Epithelial cell of proximal tubule (primary cell): Measurements from ENCODE around the gene DDX39A. TPM values are rescaled to one million over a fixed set of nuclear protein-coding genes. Genes with fewer than 3 reads are reported as not detected.
"Not testable (repeated sequence)": the region's sequence is repeated elsewhere in the genome, so short reads cannot be mapped to it uniquely, and the experiment has no call there.

Experiments used
- DNase-seq: peaks from one replicate; pipeline ENCODE4 v3.0.0-alpha.2; 2011; ENCODE audit warnings: low read depth
- H3K4me3 ChIP-seq: 2 replicates; pipeline ENCODE4 v1.5.1; 2011; ENCODE audit warnings: low read depth, mild to moderate bottlenecking, low read length
- total RNA-seq: library from RNA; depleted of rRNA; stranded (reverse); fragments of >200 nt; gene quantifications from 2 replicates; pipeline ENCODE4 v1.2.3, GENCODE V29; 2015
- TF ChIP-seq, protein P1 (sequence below): conservative IDR thresholded peaks from 2 replicates; pipeline ENCODE4 v1.5.1; 2012; ENCODE audit warnings: low read depth, mild to moderate bottlenecking, low read length

The DDX39A gene
- total RNA-seq, 1 donor from 2014 or later: 113 TPM

DNA sequence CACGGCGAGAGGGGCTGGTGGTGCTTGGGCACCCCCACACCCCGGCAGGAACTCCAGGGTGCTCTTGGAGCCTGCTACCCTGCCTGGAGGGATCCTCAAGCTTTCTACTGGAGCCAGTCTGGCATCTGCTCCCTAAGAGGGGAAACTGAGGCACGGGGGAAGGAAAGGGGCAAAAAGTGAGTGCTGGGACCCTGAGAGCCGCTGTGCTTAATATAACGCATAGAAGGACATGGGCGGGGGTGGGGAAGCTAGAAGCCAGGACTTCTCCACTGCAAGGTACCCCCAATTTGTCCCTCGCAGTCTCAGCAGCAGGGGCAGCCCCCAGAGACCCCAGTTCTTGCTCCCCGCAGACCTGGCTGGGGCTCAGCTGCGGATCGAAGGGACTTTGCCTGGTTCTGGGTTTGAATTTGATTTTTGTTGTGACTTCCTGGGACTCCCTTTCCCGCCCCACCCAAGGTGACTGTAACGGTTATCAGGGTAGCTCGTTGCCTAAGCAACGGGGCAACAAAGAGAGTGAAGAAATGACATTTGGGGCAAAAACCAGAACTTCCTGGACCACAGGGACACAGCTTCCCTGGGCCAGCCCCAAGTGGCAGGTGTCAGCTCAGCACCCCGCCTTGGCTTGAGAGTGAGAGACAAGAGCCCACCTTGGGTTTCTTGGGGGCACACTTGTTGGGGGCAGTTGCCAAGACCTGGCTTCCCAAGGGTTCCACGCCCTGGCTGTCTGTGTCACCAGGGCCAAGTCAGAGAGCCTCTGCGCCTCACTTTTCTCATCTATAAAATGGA, 37.3 kb downstream of the DDX39A start:
- DNase-seq: no peak
- TF ChIP-seq, protein P1, sequence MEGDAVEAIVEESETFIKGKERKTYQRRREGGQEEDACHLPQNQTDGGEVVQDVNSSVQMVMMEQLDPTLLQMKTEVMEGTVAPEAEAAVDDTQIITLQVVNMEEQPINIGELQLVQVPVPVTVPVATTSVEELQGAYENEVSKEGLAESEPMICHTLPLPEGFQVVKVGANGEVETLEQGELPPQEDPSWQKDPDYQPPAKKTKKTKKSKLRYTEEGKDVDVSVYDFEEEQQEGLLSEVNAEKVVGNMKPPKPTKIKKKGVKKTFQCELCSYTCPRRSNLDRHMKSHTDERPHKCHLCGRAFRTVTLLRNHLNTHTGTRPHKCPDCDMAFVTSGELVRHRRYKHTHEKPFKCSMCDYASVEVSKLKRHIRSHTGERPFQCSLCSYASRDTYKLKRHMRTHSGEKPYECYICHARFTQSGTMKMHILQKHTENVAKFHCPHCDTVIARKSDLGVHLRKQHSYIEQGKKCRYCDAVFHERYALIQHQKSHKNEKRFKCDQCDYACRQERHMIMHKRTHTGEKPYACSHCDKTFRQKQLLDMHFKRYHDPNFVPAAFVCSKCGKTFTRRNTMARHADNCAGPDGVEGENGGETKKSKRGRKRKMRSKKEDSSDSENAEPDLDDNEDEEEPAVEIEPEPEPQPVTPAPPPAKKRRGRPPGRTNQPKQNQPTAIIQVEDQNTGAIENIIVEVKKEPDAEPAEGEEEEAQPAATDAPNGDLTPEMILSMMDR: no peak
- peak overlapping the region; percentile 81 for H3K4me3 ChIP-seq

DNA sequence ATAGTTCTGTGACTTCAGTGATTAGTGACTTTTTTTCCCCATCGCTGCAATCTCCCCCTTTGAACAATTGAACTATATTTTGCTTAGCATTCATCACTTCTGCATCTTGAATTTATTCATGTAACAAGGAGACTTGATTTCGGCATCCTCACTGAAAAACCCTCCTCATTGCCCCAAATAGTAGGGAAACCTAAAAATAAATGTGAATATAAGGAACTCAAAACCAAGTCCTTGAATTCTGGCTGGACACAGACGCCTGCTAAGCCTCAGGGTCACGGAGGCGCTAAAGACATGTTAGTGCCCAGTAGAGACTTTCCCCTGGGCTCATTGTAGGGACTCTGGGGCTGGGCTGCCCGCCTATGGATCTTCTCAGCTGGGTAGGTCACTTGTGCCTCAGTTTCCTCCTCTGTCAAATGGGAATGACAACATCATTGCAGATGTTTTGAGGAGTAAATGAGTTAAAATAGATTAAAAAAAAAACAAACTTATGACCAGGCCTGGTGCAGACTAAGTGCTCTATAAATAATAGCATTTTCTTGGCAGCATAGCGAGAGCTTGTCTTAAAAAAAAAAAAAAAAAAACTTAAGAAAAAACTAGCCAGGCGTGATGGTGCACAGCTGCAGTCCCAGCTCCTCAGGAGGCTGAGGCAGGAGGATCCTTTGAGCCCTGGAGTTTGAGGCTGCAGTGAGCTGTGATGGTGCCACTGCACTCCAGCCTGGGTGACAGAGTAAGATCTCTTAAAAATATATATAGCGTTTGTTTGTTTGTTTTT, 39.7 kb downstream of the DDX39A start:
- DNase-seq: no peak
- no peak overlapping the region for H3K4me3 ChIP-seq
- TF ChIP-seq, protein P1: no peak

DNA sequence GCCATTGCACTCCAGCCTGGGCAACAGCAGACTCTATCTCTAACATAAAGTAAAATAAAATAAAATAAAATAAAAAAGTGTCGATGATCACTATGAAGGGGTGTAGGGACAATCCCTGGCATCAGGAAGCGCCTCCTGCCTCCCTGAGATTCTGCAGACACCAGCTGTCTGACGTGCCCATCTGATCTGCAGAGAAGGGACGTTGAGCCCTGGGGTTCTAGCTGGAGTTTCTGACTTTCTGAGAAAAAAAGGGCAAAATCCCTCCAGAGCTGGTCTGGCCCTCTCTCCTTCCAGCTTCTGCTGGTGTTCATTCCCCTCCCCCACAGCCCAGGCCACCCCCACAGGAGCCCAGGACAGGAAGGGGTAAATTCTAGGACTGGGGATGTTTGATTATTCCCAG, 40.3 kb downstream of the DDX39A start:
- no peak overlapping the region for H3K4me3 ChIP-seq
- TF ChIP-seq, protein P1: no peak
- DNase-seq: no peak

DNA sequence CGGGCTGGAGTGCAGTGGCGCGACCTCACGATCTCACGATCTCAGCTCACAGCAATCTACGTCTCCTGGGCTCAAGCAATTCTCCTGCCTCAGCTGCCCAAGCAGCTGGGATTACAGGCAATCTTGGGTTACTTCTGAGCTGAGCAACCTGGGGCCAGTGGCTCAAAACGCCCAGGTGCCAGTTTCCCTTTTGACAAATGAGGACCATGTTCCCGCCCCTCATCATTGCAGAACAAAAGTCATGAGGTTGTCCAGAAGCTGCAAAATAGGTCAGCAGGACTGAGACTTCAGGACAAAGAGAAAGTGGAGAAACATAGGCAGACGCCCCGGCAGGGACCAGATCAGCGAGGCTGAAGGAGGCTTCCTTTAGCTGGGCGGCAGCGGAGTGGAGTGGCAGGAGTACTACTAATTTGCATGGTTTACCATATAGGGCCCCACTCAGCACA, 41.2 kb downstream of the DDX39A start:
- no peak overlapping the region for H3K4me3 ChIP-seq
- DNase-seq: no peak
- TF ChIP-seq, protein P1: no peak

DNA sequence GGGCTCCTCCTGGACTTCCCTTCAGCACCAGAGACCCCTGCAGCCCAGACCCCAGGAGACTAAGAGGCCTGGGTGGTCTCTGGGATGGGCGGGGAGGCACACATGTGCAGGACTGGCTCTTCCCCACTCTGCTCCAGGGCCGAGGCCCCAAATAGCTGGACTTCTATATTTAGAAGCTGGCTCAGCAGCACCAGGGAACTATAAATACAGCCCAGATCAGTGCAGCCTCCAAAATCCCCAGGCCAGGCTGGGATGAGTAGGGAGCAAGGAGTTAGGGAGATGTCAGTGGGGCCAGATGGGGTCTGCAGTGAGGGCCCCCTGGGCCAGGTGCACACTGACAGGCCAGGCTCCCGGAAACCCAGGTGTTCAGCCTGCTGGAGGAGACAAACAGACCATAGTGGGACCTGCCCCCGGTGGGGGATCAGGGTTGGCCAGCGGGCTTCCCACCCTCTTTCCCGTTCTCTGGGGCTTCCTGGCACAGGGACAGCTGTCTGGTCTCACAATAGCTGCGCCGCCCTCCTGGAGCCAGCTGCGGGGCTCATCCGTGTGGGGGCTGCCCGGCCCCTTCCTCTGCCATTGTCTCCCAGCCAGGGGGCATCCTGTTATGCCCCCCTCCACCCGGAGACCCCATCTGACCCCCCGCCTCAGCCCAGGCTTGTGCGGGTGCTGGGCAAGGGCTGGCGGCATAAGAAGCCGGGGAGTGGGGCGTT, 43.4 kb downstream of the DDX39A start:
- H3K4me3 ChIP-seq: no peak overlapping the region
- TF ChIP-seq, protein P1: no peak
- DNase-seq: no peak

DNA sequence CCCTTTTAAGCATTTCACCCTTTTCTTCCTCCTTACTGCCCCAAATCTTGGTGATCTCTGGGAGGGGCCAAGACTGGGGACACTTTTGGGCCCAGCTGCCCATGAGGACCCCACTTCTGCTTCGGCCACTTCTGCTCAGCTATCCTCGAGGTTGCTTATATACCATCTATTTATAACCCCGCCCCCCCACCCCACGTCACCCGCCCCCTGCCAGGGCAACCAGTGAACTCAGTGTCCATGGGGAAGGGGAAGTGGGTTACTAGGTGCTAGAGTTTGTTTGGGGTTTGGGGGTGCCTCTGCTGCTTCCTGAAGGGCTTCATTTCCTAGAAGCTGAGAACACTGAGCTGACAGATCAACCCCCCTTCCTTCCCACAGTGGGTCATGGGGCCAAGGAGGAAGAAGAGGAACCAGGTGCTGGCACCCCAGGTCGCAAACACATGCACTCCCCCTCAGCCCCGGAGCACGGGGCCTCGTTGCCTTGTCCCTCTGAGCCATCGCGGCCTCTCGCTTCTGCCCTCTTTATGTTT, 44.0 kb downstream of the DDX39A start:
- TF ChIP-seq, protein P1: no peak
- no peak for DNase-seq
- no peak overlapping the region for H3K4me3 ChIP-seq

DNA sequence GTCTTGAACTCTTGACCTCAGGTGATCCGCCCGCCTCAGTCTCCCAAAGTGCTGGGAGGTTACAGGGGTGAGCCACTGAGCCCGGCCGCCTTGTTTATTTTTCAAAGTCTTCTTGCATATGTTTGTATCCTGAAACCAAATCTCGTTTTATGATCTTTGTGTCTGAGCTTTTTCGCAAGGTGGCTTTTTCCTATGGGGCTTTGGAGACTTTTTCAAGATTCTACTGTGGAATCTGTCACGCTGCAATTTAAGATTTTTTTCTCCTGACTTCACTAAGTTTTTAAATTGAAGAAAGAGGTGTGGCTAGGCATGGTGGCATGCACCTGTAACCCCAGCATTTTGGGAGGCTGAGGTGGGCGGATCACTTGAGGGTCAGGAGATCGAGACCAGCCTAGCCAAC, 44.8 kb downstream of the DDX39A start:
- H3K4me3 ChIP-seq, DNase-seq: not testable (repeated sequence)

DNA sequence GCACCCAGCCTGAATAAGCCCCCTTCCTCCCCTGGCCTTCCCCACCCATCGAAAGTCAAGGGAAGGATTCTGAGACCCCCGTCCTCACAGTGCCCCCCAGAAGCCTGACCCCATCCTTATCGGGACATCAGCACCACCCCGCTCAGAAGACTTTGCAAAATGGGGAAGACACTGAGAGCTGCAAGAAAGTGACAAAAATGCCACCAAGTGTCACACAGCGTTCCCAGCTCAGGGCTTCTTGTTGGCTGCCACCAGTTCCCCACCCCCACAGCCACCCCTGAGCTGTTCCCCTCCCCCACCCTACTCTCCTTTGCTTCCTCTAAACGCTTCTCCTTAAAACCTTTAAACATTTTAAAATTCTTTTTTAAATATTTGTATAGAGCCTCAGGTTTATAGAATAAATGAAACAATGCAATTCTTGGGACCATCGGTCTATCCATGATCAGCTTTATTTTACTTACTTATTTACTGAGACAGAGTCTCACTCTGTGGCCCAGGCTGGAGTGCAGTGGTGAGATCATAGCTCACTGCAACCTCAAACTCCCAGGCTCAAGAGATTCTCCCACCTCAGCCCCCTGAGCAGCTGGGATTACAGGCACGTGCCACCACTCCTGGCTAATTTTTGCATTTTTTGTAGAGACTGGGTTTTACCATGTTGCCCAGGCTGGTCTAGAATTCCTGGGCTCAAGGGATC, 46.6 kb downstream of the DDX39A start:
- DNase-seq: not testable (repeated sequence)

More for the DNA sequence above, 46.6 kb downstream of the DDX39A start:
- not testable (repeated sequence) for H3K4me3 ChIP-seq
